Measurements from ENCODE around the gene MRPS9.

Gene MRPS9

DNA sequence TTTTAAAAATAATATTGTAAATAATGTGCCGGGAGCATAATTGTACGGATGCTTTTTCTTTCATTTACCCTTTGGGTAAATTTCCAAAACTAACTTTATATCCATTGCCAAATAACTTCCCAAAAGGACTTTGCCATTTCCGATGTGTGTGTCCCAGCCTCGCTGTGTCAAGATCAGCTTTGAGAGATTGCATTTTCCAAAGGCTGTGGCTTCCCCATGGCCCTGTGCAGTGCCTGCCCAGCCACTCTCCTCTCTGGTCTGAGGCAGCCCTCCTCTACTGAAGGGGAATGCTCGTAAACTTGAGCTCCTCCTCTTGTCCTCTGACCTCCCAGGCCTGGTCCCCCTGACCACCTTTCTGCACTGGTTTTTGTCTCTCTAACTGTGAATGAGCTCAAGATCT, 78.5 kb downstream of the MRPS9 start:
- TF ChIP-seq, protein P1, sequence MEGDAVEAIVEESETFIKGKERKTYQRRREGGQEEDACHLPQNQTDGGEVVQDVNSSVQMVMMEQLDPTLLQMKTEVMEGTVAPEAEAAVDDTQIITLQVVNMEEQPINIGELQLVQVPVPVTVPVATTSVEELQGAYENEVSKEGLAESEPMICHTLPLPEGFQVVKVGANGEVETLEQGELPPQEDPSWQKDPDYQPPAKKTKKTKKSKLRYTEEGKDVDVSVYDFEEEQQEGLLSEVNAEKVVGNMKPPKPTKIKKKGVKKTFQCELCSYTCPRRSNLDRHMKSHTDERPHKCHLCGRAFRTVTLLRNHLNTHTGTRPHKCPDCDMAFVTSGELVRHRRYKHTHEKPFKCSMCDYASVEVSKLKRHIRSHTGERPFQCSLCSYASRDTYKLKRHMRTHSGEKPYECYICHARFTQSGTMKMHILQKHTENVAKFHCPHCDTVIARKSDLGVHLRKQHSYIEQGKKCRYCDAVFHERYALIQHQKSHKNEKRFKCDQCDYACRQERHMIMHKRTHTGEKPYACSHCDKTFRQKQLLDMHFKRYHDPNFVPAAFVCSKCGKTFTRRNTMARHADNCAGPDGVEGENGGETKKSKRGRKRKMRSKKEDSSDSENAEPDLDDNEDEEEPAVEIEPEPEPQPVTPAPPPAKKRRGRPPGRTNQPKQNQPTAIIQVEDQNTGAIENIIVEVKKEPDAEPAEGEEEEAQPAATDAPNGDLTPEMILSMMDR (conservative IDR thresholded peaks at IDR 0.05; ENCODE audit: low read depth, low read length), result no peak
- no peak for DNase-seq (ENCODE audit: low read depth)
- no peak overlapping the region for H3K4me3 ChIP-seq (ENCODE audit: low read depth, low read length)

DNA sequence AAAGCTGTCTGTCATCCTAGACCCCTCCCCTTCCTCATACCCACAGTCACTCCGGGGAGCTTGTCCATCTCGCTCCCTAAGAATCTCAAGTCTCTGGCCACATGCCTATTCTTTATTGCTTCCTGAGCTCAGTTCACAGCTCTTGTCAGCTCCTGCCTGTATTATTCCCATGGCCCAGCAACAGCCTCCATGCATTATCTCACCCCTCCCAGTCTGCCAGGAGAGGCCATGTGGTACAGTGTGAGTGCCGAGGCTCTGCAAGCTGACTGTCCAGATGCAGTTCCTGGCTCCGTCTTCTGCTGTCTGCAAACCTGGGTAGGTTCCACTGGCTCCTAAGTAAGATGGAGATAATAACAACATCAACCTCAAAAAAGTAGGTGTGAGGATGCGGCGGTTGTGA, 79.7 kb downstream of the MRPS9 start:
- DNase-seq (ENCODE audit: low read depth), result no peak
- TF ChIP-seq, protein P1 (conservative IDR thresholded peaks at IDR 0.05; ENCODE audit: low read depth, low read length), result no peak
- H3K4me3 ChIP-seq (ENCODE audit: low read depth, low read length), result no peak overlapping the region

DNA sequence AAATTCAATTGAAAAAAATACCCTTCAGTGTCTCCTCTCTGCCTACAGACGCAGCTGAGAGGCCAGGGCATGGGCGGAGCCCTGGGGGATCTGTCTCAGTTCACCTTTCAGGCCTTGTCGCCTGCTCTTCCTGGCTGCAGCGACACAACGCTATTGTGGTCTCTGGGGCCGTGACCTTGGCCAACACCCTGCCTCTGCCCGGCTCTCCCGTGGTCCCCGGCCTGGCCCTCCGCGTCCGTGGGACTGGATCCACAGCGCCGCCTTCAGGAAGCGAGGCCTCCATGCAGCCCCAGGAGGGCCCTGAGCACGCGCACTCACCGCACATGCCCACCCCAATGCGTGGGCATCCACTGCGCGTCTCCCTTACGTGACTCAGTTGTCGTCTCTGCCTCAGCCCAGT, 81.1 kb downstream of the MRPS9 start:
- no peak for DNase-seq (ENCODE audit: low read depth)
- no peak overlapping the region for H3K4me3 ChIP-seq (ENCODE audit: low read depth, low read length)
- TF ChIP-seq, protein P1 (conservative IDR thresholded peaks at IDR 0.05; ENCODE audit: low read depth, low read length), result peak; percentile 50

DNA sequence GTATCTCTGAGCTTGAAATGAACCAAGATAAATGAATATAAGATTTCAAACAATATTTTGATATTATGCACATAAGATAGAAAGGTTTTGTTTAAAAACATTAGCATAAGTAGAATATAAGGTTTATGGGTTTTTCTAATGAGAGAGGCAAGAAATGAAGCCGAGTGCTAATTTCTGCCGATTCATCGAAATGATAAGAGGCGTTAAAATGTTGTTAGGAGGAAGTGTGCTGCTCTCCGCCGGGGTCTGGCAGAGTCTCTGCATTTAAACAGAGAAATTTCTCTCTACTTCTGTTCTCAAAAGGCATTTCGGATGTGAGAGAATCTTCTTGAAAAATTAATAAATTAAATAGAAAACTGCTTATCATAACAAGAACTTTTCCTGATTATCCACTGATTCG, 83.6 kb downstream of the MRPS9 start:
- no peak for DNase-seq (ENCODE audit: low read depth)
- H3K4me3 ChIP-seq (ENCODE audit: low read depth, low read length), result no peak overlapping the region
- TF ChIP-seq, protein P1 (conservative IDR thresholded peaks at IDR 0.05; ENCODE audit: low read depth, low read length), result no peak

DNA sequence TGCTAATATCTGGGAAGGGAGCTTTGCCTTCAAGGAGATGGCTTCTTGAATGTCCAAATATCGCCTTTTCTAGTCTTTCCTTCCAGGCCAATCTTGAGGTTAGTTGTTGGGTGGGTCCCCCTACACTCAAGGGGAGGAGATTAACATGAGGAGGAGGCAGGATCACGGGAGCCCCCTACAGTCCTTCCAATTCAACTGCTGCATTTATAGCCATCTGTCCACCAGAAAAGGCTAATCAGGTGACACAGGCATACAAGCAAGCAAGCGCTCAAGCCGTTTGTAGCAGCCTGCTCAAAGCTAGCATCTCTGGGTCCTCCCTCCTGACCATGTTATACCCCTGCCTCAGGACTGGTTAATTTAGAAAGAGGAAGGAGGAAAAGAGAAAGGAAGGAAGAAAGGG, 87.6 kb downstream of the MRPS9 start:
- no peak for DNase-seq (ENCODE audit: low read depth)
- H3K4me3 ChIP-seq (ENCODE audit: low read depth, low read length), result no peak overlapping the region
- TF ChIP-seq, protein P1 (conservative IDR thresholded peaks at IDR 0.05; ENCODE audit: low read depth, low read length), result peak; percentile 37

DNA sequence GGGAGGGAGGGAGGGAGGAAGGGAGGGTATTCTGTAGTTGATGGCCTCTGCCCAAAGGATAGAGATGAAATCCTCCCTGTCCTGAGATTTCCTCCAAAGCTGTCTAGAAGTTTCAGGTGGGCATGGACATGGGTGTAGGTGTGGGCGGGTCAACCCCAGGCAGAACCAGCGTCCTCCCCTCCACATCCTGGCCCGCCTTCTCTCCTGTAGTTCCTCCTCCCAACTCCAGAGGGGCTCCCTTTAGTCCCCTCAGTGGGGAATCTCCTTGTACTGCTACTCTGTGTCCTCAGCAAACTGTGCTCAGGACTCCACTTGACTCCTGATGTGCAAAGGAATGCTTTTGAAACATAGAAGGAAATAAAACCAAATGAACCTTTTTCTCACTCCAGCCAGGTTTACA, 88.1 kb downstream of the MRPS9 start:
- no peak for DNase-seq (ENCODE audit: low read depth)
- H3K4me3 ChIP-seq (ENCODE audit: low read depth, low read length), result no peak overlapping the region
- TF ChIP-seq, protein P1 (conservative IDR thresholded peaks at IDR 0.05; ENCODE audit: low read depth, low read length), result no peak

DNA sequence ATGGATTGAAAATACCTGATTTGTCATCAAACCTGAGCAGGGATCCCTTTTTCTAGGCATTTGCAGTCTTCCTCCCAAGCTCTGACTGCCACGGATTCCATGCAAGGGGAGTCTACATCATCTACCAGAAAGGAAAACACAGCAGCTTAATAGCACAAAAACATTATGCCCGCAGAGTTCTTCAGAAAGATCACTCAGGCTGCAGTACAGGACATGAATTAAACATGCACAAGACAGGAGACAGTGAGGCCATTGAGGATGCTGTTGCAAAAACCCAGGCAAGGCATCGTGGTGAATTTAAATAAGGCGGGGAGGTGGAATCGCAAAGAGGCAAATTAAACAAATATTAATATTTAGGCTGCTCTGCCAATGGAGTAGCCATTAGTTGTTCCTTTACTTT, 88.5 kb downstream of the MRPS9 start:
- no peak for DNase-seq (ENCODE audit: low read depth)
- TF ChIP-seq, protein P1 (conservative IDR thresholded peaks at IDR 0.05; ENCODE audit: low read depth, low read length), result no peak
- no peak overlapping the region for H3K4me3 ChIP-seq (ENCODE audit: low read depth, low read length)
